A673 (cell line): ENCODE measurements around the gene SLC46A1.

Source experiments
- EZH2 ChIP-seq: fragments of 200-600 bp; sonication (generic); IDR thresholded peaks from 2 replicates; pipeline ENCODE4 v1.6.1; 2017; ENCODE audit warnings: borderline replicate concordance, low read depth, mild to moderate bottlenecking, mixed read lengths, antibody characterized with exemption, low read length; ENCODE audit not compliant: poor library complexity, severe bottlenecking
- TF ChIP-seq, protein P1 (sequence below): fragments of 300-800, 200-600 bp; sonication (generic); conservative IDR thresholded peaks from 2 replicates; pipeline ENCODE4 v1.5.1; 2017; ENCODE audit warnings: low read depth, mild to moderate bottlenecking, antibody characterized with exemption, low read length, moderate library complexity, mixed read lengths

DNA sequence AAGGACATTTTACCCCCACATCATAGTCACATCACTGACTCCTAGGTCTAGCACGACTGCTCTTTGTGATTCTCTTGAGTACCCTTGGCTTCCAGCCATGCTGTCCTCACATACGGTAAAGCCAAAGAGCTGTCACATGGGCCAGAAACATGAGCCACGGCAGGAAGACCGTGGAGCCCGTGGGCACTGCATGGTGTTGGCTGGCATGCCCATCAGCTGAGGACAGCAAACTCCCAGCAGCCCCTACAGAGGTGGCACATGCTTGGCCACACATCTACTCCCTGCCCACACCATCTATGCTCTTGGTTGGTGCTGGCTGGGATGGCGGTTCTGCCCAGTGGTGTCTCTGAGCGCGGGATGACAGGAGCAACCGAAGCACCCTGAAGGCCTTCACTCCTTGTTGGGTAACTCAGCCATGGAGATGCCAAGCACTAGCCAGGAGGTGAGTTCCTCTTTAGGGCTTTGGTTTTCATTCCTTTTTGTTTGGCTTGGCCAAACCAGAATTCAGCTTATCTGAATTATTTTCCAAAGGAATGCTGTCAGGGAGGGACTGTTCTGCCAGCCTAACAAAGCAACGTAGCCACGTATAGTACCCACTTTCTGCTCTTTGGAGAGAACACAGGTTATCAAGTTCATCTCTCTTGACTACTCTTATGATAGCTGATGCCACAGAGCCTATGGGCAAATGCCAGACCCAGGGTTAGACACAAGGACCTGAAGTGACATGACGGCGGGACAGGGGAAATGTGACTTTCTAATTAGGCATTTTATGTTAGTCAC, 60.4 kb downstream of the SLC46A1 start:
- TF ChIP-seq, protein P1, sequence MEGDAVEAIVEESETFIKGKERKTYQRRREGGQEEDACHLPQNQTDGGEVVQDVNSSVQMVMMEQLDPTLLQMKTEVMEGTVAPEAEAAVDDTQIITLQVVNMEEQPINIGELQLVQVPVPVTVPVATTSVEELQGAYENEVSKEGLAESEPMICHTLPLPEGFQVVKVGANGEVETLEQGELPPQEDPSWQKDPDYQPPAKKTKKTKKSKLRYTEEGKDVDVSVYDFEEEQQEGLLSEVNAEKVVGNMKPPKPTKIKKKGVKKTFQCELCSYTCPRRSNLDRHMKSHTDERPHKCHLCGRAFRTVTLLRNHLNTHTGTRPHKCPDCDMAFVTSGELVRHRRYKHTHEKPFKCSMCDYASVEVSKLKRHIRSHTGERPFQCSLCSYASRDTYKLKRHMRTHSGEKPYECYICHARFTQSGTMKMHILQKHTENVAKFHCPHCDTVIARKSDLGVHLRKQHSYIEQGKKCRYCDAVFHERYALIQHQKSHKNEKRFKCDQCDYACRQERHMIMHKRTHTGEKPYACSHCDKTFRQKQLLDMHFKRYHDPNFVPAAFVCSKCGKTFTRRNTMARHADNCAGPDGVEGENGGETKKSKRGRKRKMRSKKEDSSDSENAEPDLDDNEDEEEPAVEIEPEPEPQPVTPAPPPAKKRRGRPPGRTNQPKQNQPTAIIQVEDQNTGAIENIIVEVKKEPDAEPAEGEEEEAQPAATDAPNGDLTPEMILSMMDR, result no peak
- TF ChIP-seq EZH2, result no peak
